ENCODE measurements around the gene SPATA31C1.
"Not testable (repeated sequence)": the region's sequence is repeated elsewhere in the genome, so short reads cannot be mapped to it uniquely, and the experiment has no call there.

The SPATA31C1 gene

GRCh38 chr9:87890837-87891236 lies 26.9 kb upstream of the SPATA31C1 start:
- no peak for DNase-seq (ENCODE audit: low spot score)
- no peak for TF ChIP-seq CTCF (IDR thresholded peaks at IDR 0.05; ENCODE audit: extremely low read depth, insufficient read depth, missing control alignments)
- in situ Hi-C loops (cut with MboI; ENCODE audit: low pct_unique_long_range_greater_than_20kb, low sequenced_read_pairs, unreplicated experiment) = no loop called here

DNA sequence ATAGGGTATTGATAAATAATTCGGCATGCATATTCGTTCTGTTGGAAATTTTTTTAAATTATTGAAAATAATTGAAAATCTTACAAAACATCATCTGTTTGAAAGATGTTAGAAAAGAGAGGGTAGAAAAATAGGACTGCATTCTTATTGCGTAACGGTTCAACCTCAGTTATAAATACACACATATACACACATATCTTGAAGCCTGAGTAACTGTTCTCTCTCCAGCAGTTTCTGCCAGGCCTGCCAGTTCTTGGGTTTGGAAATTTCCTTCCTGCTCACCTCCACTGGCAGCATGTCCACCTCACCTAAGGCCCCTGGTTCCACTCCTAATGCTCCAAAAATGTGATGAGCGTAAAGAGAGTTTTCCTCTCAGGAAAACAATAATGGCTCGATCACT lies 26.0 kb upstream of the SPATA31C1 start:
- DNase-seq (ENCODE audit: low spot score) = no peak
- in situ Hi-C loops (cut with MboI; ENCODE audit: low pct_unique_long_range_greater_than_20kb, low sequenced_read_pairs, unreplicated experiment) = no loop called here
- no peak for TF ChIP-seq CTCF (IDR thresholded peaks at IDR 0.05; ENCODE audit: extremely low read depth, insufficient read depth, missing control alignments)

- TF ChIP-seq CTCF (IDR thresholded peaks at IDR 0.05; ENCODE audit: extremely low read depth, insufficient read depth, missing control alignments) = no peak
- DNase-seq (ENCODE audit: low spot score) = no peak
- in situ Hi-C loops (cut with MboI; ENCODE audit: low pct_unique_long_range_greater_than_20kb, low sequenced_read_pairs, unreplicated experiment) = no loop called here
Observed at GRCh38 chr9:87892956-87893355, 24.8 kb upstream of the SPATA31C1 start.

- in situ Hi-C loops (cut with MboI; ENCODE audit: low pct_unique_long_range_greater_than_20kb, low sequenced_read_pairs, unreplicated experiment) = no loop called here
- no peak for DNase-seq (ENCODE audit: low spot score)
Observed at GRCh38 chr9:87894998-87895625, 22.6 kb upstream of the SPATA31C1 start.

DNA sequence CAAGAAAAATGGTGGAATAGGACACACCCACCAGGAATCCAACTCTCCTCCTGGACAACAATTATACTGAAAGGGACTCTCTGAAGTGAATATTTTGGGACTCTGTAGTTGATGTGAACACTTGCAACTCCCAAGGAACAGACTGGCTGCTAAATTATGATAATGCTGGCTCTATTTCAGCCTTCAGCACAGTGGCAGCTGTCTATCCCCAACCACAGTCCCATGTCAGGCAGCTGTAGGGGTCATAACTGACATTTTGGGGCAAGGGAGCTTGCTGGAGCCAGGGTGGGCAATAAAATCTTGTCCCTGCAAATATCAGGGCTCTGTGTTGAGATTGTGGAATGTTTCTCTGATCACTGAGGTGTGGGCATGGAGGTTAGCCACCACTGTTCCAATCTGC lies 20.9 kb upstream of the SPATA31C1 start:
- DNase-seq (ENCODE audit: low spot score) = no peak
- TF ChIP-seq CTCF (IDR thresholded peaks at IDR 0.05; ENCODE audit: extremely low read depth, insufficient read depth, missing control alignments) = no peak
- in situ Hi-C loops (cut with MboI; ENCODE audit: low pct_unique_long_range_greater_than_20kb, low sequenced_read_pairs, unreplicated experiment) = no loop called here

More at GRCh38 chr9:87894998-87895625, 22.6 kb upstream of the SPATA31C1 start:
- TF ChIP-seq CTCF (IDR thresholded peaks at IDR 0.05; ENCODE audit: extremely low read depth, insufficient read depth, missing control alignments) = no peak

DNA sequence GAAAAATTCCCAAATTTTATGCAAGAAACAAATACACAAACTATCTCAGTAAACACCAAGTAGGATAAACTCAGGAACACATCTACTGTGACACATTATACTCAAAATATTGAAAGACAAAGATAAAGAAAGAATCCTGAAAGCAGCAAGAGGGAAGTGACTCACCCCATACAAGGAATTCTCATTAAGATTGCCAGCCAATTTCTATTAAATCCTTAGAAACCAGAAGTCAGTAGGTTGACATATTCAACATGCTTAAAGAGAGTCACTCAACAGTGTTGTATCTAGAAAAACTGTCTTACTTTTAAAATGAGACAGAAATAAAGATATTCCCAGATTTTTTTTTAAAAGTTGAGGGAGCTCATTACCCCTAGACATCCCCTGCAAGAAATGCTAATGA lies 19.6 kb upstream of the SPATA31C1 start:
- no peak for TF ChIP-seq CTCF (IDR thresholded peaks at IDR 0.05; ENCODE audit: extremely low read depth, insufficient read depth, missing control alignments)
- DNase-seq (ENCODE audit: low spot score) = no peak
- in situ Hi-C loops (cut with MboI; ENCODE audit: low pct_unique_long_range_greater_than_20kb, low sequenced_read_pairs, unreplicated experiment) = no loop called here

DNA sequence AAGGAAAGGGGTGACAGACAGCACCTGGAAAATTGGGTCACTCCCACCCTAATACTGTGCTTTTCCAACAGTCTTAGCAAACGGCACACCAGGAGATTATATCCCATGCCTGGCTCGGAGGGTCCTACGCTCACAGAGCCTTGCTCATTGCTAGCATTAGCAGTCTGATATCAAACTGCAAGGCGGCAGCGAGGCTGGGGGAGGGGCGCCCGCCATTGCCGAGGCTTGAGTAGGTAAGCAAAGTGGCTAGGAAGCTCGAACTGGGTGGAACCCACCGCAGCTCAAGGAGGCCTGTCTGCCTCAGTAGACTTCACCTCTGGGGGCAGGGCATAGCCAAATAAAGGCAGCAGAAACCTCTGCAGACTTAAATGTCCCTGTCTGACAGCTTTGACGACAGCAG lies 15.4 kb upstream of the SPATA31C1 start:
- DNase-seq (ENCODE audit: low spot score); in situ Hi-C loops (cut with MboI; ENCODE audit: low pct_unique_long_range_greater_than_20kb, low sequenced_read_pairs, unreplicated experiment): not testable (repeated sequence)
